Uterus (tissue), 2 donors: ENCODE data around the gene MAPK7.

ENCODE experiments used
- CTCF ChIP-seq, 4 experiments: fragments of 200-600 bp in 2 of 4; fragments of 450-650 bp in 2 of 4; sonication (generic) in 2 of 4; IDR thresholded peaks; one replicate each; pipeline ENCODE4 v1.5.1; 2016 to 2019; ENCODE audit warnings: antibody characterized with exemption in 4 of 4, mild to moderate bottlenecking in 2 of 4, moderate library complexity in 1 of 4
- POLR2A ChIP-seq, 2 donors: fragments of 450-650 bp; IDR thresholded peaks; one replicate each; pipeline ENCODE4 v1.6.1; 2016; ENCODE audit warnings: antibody characterized with exemption in 2 of 2, mild to moderate bottlenecking in 1 of 2, moderate library complexity in 1 of 2

- TF ChIP-seq CTCF (IDR thresholded peaks at IDR 0.05) (no peak), POLR2A (IDR thresholded peaks at IDR 0.05) (no peak)
Measured at GRCh38 chr17:19384723-19385391, 6.6 kb downstream of the MAPK7 start.
